Endothelial cell of umbilical vein (primary cell): Measurements from ENCODE around the gene PERM1.
"Not testable (repeated sequence)": the region's sequence is repeated elsewhere in the genome, so short reads cannot be mapped to it uniquely, and the experiment has no call there.

ENCODE experiments used
- CTCF ChIP-seq, 2 donors: IDR thresholded peaks; 1 replicate in 1 of 2; 2 replicates in 1 of 2; pipeline ENCODE4 v1.5.1; 2011; ENCODE audit warnings: low read length in 2 of 2, mild to moderate bottlenecking in 2 of 2, moderate library complexity in 2 of 2, control low read depth in 1 of 2, inconsistent platforms in 1 of 2, low read depth in 1 of 2; ENCODE audit not compliant: insufficient read depth in 1 of 2; ENCODE audit errors: extremely low read depth in 1 of 2
- EZH2 ChIP-seq: IDR thresholded peaks from 2 replicates; pipeline ENCODE4 v1.6.1; 2012; ENCODE audit warnings: borderline replicate concordance, low read depth, mild to moderate bottlenecking, moderate library complexity, low read length, inconsistent platforms; ENCODE audit not compliant: severe bottlenecking
- GATA2 ChIP-seq: IDR thresholded peaks from 2 replicates; pipeline ENCODE4 v1.7.0; 2011; ENCODE audit warnings: low read depth, mild to moderate bottlenecking, moderate library complexity, mixed read lengths, low read length; ENCODE audit not compliant: insufficient read length, insufficient read depth
- JUN ChIP-seq: IDR thresholded peaks from 2 replicates; pipeline ENCODE4 v1.6.1; 2011; ENCODE audit warnings: borderline replicate concordance, low read depth; ENCODE audit not compliant: insufficient read length, insufficient read depth
- MAX ChIP-seq: IDR thresholded peaks from 2 replicates; pipeline ENCODE4 v1.6.1; 2011; ENCODE audit not compliant: insufficient read depth, insufficient read length
- POLR2A ChIP-seq: IDR thresholded peaks from 2 replicates; pipeline ENCODE4 v1.6.1; 2012; ENCODE audit warnings: low read depth, mild to moderate bottlenecking, control low read depth, low read length
- POLR2AphosphoS5 ChIP-seq: IDR thresholded peaks from 2 replicates; pipeline ENCODE4 v1.6.1; 2012; ENCODE audit warnings: low read depth, mild to moderate bottlenecking, control low read depth, low read length, moderate library complexity; ENCODE audit not compliant: insufficient read depth

DNA sequence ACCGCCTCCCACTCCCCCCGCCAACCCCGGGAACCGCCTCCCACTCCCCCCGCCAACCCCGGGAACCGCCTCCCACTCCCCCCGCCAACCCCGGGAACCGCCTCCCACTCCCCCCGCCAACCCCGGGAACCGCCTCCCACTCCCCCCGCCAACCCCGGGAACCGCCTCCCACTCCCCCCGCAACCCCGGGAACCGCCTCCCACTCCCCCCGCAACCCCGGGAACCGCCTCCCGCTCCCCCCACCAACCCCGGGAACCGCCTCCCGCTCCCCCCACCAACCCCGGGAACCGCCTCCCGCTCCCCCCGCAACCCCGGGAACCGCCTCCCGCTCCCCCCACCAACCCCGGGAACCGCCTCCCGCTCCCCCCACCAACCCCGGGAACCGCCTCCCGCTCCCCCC lies 5.1 kb downstream of the PERM1 start:
- TF ChIP-seq CTCF (IDR thresholded peaks at IDR 0.05; ENCODE audit: extremely low read depth in 1 of 2, insufficient read depth in 1 of 2, low read depth in 1 of 2, low read length in 2 of 2); EZH2; POLR2AphosphoS5; JUN; POLR2A; GATA2; MAX: not testable (repeated sequence)
